Measurements from ENCODE around the gene CSTF1.

The CSTF1 gene

GRCh38 chr20:56430957-56431356 is 38.5 kb downstream of the CSTF1 start:
- no peak for DNase-seq

GRCh38 chr20:56431471-56431870 is 39.0 kb downstream of the CSTF1 start:
- no peak for DNase-seq

GRCh38 chr20:56433221-56433879 is 40.9 kb downstream of the CSTF1 start:
- DNase-seq, result no peak

- DNase-seq, result no peak
These were observed 41.4 kb downstream of the CSTF1 start for GRCh38 chr20:56433880-56434255.

GRCh38 chr20:56437196-56437960 is 44.9 kb downstream of the CSTF1 start:
- no peak for DNase-seq

- DNase-seq, result no peak
These were observed 45.8 kb downstream of the CSTF1 start for GRCh38 chr20:56438284-56438683.

GRCh38 chr20:56439771-56440291 is 47.4 kb downstream of the CSTF1 start:
- DNase-seq, result no peak

GRCh38 chr20:56440346-56441007 is 48.0 kb downstream of the CSTF1 start:
- DNase-seq, result no peak

GRCh38 chr20:56442389-56443365 is 50.2 kb downstream of the CSTF1 start:
- no peak for DNase-seq

- no peak for DNase-seq
These were observed 51.5 kb downstream of the CSTF1 start for GRCh38 chr20:56443654-56444540.

GRCh38 chr20:56445130-56445529 is 52.7 kb downstream of the CSTF1 start:
- no peak for DNase-seq

GRCh38 chr20:56445540-56445939 is 53.1 kb downstream of the CSTF1 start:
- no peak for DNase-seq

GRCh38 chr20:56447227-56447626 is 54.8 kb downstream of the CSTF1 start:
- DNase-seq, result no peak

GRCh38 chr20:56449459-56449858 is 57.0 kb downstream of the CSTF1 start:
- no peak for DNase-seq

GRCh38 chr20:56451056-56451765 is 58.8 kb downstream of the CSTF1 start:
- no peak for DNase-seq

GRCh38 chr20:56453352-56453751 is 60.9 kb downstream of the CSTF1 start:
- no peak for DNase-seq

- no peak for DNase-seq
These were observed 62.3 kb downstream of the CSTF1 start for GRCh38 chr20:56454754-56455153.

Data from NCI-H1694 (cell line).